Epithelial cell of proximal tubule (primary cell): ENCODE results near the gene CST9. TPM values are rescaled to one million over a fixed set of nuclear protein-coding genes. Genes with fewer than 3 reads are reported as not detected.

ENCODE experiments used
- DNase-seq: peaks from one replicate; pipeline ENCODE4 v3.0.0-alpha.2; 2011; ENCODE audit warnings: low read depth
- H3K4me3 ChIP-seq: 2 replicates; pipeline ENCODE4 v1.5.1; 2011; ENCODE audit warnings: low read depth, mild to moderate bottlenecking, low read length
- total RNA-seq: library from RNA; depleted of rRNA; stranded (reverse); fragments of >200 nt; gene quantifications from 2 replicates; pipeline ENCODE4 v1.2.3, GENCODE V29; 2015
- TF ChIP-seq, protein P1 (sequence below): conservative IDR thresholded peaks from 2 replicates; pipeline ENCODE4 v1.5.1; 2012; ENCODE audit warnings: low read depth, mild to moderate bottlenecking, low read length

CST9 gene, protein sequence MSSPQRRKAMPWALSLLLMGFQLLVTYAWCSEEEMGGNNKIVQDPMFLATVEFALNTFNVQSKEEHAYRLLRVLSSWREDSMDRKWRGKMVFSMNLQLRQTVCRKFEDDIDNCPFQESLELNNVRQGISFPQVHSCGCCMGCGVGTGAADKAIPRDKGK
- total RNA-seq, result not detected in 2 replicates

DNA sequence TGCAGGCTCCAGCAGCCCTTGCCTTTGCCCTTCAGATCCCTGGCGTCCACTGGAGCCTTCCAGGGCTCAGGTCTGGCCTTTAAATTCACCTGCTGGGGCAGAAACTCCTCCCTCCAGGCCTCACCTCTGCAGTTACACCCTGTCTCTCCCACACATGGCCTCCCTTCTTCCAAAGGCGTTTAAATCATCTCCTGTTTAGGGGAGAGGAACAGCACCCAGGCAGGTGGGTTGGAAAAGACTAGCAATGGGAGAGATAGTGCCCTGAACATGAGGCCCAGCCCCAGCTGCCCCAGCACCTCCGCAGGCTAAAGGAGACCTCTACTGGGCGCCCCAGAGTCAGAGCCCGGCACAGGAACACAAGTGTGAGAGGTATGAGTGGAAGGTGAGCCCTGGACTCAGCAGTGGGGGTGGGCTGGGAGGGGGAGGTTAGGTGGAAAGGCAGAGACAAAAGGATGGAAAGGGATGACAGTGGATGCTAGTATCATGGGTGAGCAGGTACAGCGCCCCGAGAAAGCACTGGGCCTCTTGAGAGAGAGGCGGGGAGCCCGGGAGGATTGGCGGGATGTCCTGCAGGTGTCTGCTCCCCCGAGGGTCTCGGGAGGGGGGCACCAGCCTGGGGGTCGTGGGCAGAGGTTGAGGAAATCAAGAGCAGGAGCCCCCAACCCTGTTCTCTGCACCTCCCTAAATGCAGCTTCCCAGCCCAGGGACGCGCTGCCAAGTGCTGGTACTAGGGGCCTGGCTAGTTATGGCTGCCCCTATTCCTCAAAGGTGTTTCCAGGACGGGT, at the start of gene CST9:
CST9 (minus strand) TSS at position 51 of the 785 bp plus-strand sequence. CDS start 53 bp downstream, outside the sequence.
- TF ChIP-seq, protein P1, sequence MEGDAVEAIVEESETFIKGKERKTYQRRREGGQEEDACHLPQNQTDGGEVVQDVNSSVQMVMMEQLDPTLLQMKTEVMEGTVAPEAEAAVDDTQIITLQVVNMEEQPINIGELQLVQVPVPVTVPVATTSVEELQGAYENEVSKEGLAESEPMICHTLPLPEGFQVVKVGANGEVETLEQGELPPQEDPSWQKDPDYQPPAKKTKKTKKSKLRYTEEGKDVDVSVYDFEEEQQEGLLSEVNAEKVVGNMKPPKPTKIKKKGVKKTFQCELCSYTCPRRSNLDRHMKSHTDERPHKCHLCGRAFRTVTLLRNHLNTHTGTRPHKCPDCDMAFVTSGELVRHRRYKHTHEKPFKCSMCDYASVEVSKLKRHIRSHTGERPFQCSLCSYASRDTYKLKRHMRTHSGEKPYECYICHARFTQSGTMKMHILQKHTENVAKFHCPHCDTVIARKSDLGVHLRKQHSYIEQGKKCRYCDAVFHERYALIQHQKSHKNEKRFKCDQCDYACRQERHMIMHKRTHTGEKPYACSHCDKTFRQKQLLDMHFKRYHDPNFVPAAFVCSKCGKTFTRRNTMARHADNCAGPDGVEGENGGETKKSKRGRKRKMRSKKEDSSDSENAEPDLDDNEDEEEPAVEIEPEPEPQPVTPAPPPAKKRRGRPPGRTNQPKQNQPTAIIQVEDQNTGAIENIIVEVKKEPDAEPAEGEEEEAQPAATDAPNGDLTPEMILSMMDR, result no peak
- DNase-seq, result no peak

DNA sequence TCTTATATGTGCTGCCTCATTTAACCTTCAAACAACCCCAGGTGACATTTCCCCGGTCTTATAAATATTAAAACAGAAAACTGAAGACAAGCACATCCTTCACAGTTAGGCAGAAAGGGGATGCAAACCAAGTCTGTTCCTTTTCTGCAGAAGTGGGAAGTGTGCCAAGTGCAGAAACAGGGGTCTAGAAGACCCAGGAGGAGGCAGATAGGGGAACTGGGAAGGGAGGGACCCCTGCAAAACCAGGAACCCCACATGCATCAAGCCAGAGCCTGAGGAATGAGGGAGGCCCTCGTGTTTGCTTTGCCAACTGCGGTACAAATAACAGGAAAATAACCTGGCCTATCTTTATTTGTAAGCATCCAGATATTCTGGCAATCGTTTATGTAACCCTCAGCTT, 49.0 kb upstream of the CST9 start:
- TF ChIP-seq, protein P1, result no peak
- no peak for DNase-seq
- no peak overlapping the region for H3K4me3 ChIP-seq

More for the DNA sequence above, at the start of gene CST9:
- no peak within 1 kb of the TSS for H3K4me3 ChIP-seq

DNA sequence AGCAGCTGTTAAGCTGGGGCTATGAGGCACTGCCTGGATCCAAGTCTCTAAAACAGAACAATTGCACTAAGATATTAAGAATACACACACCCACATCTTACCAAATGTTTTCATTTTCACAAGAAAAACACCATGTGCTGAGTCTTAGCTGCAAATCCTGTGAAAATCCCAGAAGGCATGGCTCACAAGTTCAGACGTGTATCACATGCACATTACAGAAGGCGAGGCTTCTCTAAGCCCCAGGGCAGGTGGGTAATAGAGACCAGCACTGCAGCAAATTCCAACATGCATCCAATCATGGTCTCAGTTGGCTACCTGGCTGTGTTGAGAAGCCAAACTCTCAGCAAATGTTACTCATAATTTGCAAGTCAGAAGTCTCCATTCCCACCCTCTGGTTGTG, 48.3 kb upstream of the CST9 start:
- DNase-seq, result no peak

DNA sequence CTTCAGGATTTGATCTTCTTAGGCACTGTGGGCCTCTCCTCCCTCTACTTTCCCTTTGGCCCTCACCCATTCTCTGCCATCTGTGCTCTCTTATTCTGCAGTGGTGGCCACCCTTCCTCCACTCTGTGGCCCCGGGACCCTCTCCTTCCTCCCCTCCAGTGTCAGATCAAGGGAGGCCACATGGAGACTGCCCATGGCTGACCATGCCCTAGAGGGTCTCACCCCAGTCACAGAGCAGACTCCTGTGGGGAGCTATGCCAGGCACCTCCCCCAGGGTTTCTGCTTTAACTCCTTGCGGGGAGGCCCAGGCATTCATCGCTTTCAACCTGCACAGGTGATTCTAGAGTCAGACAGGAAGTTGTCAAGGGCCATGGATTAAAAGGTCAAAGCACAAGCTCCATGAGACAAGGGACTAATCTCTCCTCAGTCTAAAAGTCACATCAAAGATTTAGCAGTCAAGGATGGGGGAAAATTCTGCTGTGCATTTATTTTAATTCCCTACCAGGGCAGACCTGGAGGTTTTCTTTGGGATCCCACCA, 47.8 kb upstream of the CST9 start:
- no peak for DNase-seq
- TF ChIP-seq, protein P1, result no peak
- H3K4me3 ChIP-seq, result no peak overlapping the region

More for the DNA sequence above, 48.3 kb upstream of the CST9 start:
- TF ChIP-seq, protein P1, result no peak
- no peak overlapping the region for H3K4me3 ChIP-seq

DNA sequence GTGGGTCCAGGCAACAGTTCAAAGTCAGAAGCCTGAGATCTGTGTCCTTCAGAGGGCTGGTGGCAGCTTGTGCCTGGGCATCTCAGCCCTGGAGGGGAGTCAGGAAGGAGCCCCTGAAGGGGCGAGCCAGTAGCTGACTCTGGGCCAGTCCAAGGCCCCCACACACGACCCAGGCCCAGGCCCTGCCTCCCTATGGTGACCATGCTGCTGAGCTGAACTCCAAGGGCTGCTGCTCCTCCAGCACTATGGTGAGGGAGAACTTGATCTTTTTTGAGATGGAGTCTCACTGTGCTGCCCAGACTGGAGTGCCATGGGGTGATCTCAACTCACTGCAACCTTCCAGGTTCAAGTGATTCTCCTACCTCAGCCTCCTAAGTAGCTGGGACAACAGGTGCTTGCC, 47.2 kb upstream of the CST9 start:
- TF ChIP-seq, protein P1, result no peak
- DNase-seq, result no peak
- no peak overlapping the region for H3K4me3 ChIP-seq

DNA sequence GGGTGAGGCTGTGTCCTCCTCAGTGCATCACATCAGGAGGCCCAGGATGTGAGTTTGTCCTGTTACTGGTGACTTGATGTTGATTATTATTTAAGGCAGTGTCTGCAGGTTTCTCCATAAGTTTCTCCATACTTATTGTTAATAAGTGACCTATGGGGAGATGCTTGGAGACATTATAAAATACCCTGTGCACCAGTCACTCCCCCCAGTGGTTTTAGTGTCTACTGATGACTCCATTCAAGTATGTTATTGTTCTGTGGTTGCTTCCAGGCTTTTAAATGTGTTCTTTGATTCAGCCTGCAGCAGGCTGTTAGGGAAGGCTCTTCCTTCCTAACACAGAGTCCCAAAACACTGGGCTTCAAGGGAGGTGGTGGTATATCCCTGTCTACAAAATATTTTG, 46.7 kb upstream of the CST9 start:
- TF ChIP-seq, protein P1, result no peak
- DNase-seq, result no peak
- H3K4me3 ChIP-seq, result no peak overlapping the region

DNA sequence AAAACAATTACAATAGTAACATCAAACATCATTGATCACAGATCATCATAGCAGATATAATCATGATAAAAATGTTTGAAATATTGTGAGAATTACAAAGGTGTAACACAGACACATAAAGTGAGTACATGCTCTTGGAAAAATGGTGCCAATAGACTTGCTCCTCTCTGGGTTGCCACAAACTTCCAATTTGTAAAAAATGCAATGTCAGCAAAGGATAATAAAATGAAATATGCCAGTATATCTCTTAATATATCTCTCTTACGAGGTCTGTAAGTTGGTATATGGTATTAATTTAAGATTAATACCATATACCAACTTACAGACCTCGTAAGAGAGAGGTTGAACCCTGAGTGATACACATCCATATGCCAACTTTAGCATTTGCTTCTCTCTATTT, 45.4 kb upstream of the CST9 start:
- no peak overlapping the region for H3K4me3 ChIP-seq
- TF ChIP-seq, protein P1, result no peak
- no peak for DNase-seq
